ENCODE measurements around the gene KCNT2. TPM values are rescaled to one million over a fixed set of nuclear protein-coding genes. Genes with fewer than 3 reads are reported as not detected.

KCNT2 gene
- total and polyA plus RNA-seq, 2 experiments from 2014 or later: 1.2 to 8.8 TPM

DNA sequence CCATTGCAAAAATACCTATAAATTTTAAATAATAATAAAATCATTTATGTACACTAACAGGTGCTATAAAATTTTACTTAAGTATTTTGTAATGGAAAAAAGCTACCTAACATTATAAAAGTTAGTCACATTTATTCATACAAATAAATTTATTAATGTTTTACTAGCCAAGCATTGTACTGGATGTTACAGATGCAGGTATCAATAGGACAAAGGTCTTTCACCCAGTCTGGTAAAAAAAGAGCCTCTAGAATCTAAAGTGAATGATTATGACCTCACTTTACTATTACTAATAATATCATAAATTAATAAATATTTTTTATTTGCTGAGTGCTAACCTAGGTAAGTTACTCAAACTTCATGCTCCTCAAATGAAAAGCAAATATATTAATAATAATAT is 170.6 kb downstream of the KCNT2 start:
- Histone ChIP-seq H3K4me2 (peak overlapping the region; percentile 7), H3K27ac (peak overlapping the region; percentile 20), H3K4me1 (ENCODE audit: insufficient read depth) (no peaks in the 10 kb centered on the region), H3K4me3 (no peak overlapping the region), H3K9me3 (ENCODE audit: low read depth) (no peaks in the 10 kb centered on the region), H3K36me3 (replicated peaks; ENCODE audit: insufficient read depth, low read depth) (no peaks in the 10 kb centered on the region), H4K20me1 (ENCODE audit: insufficient read depth, poor library complexity, severe bottlenecking) (no peaks in the 10 kb centered on the region), H2AFZ (no peak overlapping the region), H3K27me3 (no peaks in the 10 kb centered on the region), H3K9me2 (replicated peaks; ENCODE audit: insufficient read depth) (no peaks in the 10 kb centered on the region), H3K79me2 (no peaks in the 10 kb centered on the region)
- DNase-seq (ENCODE audit: low spot score): no peak
- no peak for TF ChIP-seq CTCF (IDR thresholded peaks at IDR 0.05; ENCODE audit: poor library complexity)
- no peak for TF ChIP-seq EZH2 (IDR thresholded peaks at IDR 0.05; ENCODE audit: borderline replicate concordance)
- TF ChIP-seq EZH2phosphoT487 (IDR thresholded peaks at IDR 0.05; ENCODE audit: low read depth, severe bottlenecking, unreplicated experiment): no peak

GRCh38 chr1:196433000-196433399 is 175.2 kb downstream of the KCNT2 start:
- TF ChIP-seq EZH2 (IDR thresholded peaks at IDR 0.05; ENCODE audit: borderline replicate concordance): no peak
- TF ChIP-seq CTCF (IDR thresholded peaks at IDR 0.05; ENCODE audit: poor library complexity): no peak
- no peak for TF ChIP-seq EZH2phosphoT487 (IDR thresholded peaks at IDR 0.05; ENCODE audit: low read depth, severe bottlenecking, unreplicated experiment)
- Histone ChIP-seq H3K4me1 (ENCODE audit: insufficient read depth) (no peaks in the 10 kb centered on the region), H3K4me3 (no peak overlapping the region)

DNA sequence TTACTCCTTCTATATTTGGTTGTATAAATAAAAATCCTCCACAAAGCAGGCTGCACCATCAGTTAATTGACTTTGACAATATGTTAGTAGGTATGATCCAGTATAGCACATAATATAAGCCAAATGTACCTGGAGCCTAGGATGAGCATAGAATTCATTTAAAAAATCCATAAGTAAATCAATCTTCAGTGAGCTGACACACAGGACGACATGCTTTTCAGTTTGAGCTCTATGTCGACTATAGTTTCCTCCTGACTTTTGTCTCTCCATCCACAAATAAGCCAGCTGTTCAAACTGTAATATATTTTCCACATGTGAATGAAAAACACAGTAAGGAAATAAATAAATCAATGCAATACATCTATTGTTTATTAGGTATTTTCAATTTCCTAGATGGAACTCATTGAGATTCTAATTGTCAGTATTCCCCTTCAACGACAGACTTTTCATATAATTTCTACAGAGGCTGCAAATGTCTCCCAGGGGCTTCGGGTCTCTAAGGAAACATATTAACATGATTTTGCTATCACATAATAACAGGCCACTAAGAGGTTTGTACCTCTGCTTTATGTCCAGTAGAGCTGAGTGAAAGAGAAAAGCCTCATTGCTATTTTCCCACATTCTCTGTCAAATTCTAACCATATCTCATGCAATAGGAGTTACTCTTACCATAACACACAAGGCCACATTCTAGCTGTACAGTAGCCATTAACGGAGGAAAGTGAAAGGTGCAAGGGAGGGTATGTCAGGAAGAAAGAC is 180.1 kb downstream of the KCNT2 start:
- H3K27ac ChIP-seq: no peak overlapping the region
- no peaks in the 10 kb centered on the region for H3K36me3 ChIP-seq (replicated peaks; ENCODE audit: insufficient read depth, low read depth)
- no peaks in the 10 kb centered on the region for H3K4me1 ChIP-seq (ENCODE audit: insufficient read depth)
- TF ChIP-seq EZH2phosphoT487 (IDR thresholded peaks at IDR 0.05; ENCODE audit: low read depth, severe bottlenecking, unreplicated experiment): no peak
- no peak for TF ChIP-seq CTCF (IDR thresholded peaks at IDR 0.05; ENCODE audit: poor library complexity)
- no peak for TF ChIP-seq EZH2 (IDR thresholded peaks at IDR 0.05; ENCODE audit: borderline replicate concordance)
- no peaks in the 10 kb centered on the region for H4K20me1 ChIP-seq (ENCODE audit: insufficient read depth, poor library complexity, severe bottlenecking)
- H3K9me2 ChIP-seq (replicated peaks; ENCODE audit: insufficient read depth): no peaks in the 10 kb centered on the region
- DNase-seq (ENCODE audit: low spot score): no peak
- H3K4me3 ChIP-seq: no peak overlapping the region
- no peak overlapping the region for H3K4me2 ChIP-seq
- H2AFZ ChIP-seq: no peak overlapping the region
- no peaks in the 10 kb centered on the region for H3K9me3 ChIP-seq (ENCODE audit: low read depth)
- no peaks in the 10 kb centered on the region for H3K79me2 ChIP-seq
- 74% methylated on average over 5 of the region's 5 CpGs for WGBS (ENCODE audit: low lambda C conversion rate, missing lambda C conversion rate)
- no peaks in the 10 kb centered on the region for H3K27me3 ChIP-seq

More at GRCh38 chr1:196433000-196433399, 175.2 kb downstream of the KCNT2 start:
- no peaks in the 10 kb centered on the region for H3K79me2 ChIP-seq
- no peaks in the 10 kb centered on the region for H4K20me1 ChIP-seq (ENCODE audit: insufficient read depth, poor library complexity, severe bottlenecking)
- no peak overlapping the region for H2AFZ ChIP-seq
- H3K36me3 ChIP-seq (replicated peaks; ENCODE audit: insufficient read depth, low read depth): no peaks in the 10 kb centered on the region
- H3K27me3 ChIP-seq: no peaks in the 10 kb centered on the region
- no peaks in the 10 kb centered on the region for H3K9me2 ChIP-seq (replicated peaks; ENCODE audit: insufficient read depth)
- no peak overlapping the region for H3K4me2 ChIP-seq
- no peaks in the 10 kb centered on the region for H3K9me3 ChIP-seq (ENCODE audit: low read depth)
- H3K27ac ChIP-seq: no peak overlapping the region
- DNase-seq (ENCODE audit: low spot score): no peak
